ENCODE data around the gene SLC66A2. TPM values are rescaled to one million over a fixed set of nuclear protein-coding genes. Genes with fewer than 3 reads are reported as not detected.

The SLC66A2 gene
- total RNA-seq, 3 donors from 2014 or later = 33.7 to 38.7 (median 34.8) TPM

DNA sequence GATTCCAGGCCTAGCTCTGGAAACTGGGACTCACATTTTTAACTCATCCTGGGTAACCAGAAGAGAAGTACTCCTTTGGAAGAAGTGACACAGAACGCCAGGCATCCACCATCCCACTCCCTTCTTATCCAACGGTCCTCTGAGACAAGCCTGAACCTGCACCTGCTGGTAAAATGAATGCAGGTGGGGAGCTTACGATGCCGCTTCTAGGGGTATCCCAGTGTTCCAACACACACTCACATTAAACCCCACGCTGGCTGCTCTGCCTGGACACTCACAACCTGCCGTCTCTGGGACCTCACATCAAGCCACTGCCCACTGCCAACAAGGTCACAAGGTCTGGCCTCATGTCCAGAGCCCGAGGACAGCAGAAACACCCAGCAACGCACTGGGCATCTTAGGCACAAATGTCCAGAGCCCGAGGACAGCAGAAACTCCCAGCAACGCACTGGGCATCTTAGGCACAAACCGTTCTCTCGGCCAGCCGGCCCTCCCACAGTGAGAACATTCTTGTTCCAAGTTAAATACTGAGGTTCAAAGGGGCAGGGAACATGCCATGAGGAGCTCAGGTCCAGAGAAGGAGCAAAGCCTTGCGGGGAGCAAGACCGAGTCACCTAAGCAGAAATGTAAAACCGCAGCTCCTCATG, 9.9 kb downstream of the SLC66A2 start:
- ATAC-seq = no peak
- H3K36me3 Mint-ChIP-seq (ENCODE audit: insufficient read depth) = peaks cover 45% of the 10 kb centered on the region
- H3K4me3 Mint-ChIP-seq = no peak overlapping the region
- peaks cover 27% of the 10 kb centered on the region for H3K4me1 Mint-ChIP-seq (ENCODE audit: low read depth)
- peaks cover 3% of the 10 kb centered on the region for H3K9me3 Mint-ChIP-seq
- no peaks in the 10 kb centered on the region for H3K27me3 Mint-ChIP-seq (ENCODE audit: low read depth)
- DNase-seq = no peak

DNA sequence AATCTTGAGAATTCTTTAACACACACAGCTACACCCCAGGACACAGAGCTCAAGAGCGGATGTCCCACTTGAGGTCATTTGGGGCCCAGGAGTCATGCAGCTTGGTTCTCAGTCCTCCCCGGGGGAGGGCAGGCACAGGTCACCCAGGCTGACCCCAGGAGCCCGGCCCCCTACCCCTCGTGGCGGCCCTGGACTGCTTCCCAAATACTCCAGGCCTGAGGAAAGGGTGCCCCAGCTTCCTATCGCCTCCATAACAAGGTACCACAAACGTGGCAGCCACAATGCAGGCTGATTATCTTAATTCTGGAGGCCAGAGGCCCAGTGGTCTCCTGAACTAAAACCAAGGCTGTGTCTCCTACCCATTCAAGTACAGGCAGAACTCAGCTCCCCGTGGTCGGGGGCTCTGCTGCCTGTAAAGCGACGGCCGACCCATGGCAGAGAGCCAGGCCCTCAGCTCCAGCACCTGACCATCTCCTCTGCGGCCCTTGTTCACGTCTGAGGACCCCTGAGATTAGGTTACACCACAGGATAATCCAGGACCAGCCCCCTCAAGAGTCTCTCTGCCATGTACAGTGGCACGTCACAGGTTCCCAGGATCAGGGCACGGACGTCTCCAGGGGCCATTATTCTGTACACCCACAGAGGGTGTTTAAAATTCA, 10.5 kb downstream of the SLC66A2 start:
- H3K9me3 Mint-ChIP-seq = peaks cover 4% of the 10 kb centered on the region
- no peak overlapping the region for H3K4me3 Mint-ChIP-seq
- peaks cover 50% of the 10 kb centered on the region for H3K36me3 Mint-ChIP-seq (ENCODE audit: insufficient read depth)
- no peak for DNase-seq
- peaks cover 23% of the 10 kb centered on the region for H3K4me1 Mint-ChIP-seq (ENCODE audit: low read depth)
- ATAC-seq = no peak
- no peaks in the 10 kb centered on the region for H3K27me3 Mint-ChIP-seq (ENCODE audit: low read depth)

DNA sequence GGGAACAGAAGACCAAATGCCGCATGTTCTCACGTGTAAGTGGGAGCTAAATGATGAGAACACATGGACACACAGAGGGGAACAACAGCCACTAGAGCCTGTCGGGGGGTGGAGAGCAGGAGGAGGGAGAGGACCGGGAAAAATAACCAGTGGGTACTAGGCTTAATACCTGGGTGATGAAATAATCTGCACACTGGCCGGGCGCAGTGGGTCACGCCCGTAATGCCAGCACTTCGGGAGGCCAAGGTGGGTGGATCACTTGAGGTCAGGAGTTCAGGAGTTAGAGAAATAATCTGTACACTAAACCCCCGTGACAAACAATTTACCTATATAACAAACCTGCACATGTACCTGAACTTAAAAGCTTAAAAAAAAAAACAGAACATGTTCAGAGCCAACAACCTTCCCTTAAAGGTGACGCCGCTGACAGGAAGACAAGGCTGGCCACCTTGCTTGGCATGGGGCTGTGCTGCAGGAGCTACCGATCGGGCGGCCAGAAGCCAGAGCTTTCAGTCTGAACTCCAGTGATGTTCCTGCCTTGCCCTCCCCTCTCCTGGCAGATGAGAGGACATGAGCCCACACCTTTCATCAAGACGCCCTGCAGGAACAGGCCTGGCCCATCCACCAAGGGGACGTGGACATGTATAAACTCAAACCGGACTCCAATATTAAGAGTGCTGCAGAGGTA, 11.2 kb downstream of the SLC66A2 start:
- no peak for ATAC-seq
- H3K4me3 Mint-ChIP-seq = no peak overlapping the region
- peaks cover 18% of the 10 kb centered on the region for H3K4me1 Mint-ChIP-seq (ENCODE audit: low read depth)
- peaks cover 56% of the 10 kb centered on the region for H3K36me3 Mint-ChIP-seq (ENCODE audit: insufficient read depth)
- no peak for DNase-seq
- no peaks in the 10 kb centered on the region for H3K27me3 Mint-ChIP-seq (ENCODE audit: low read depth)
- H3K9me3 Mint-ChIP-seq = peaks cover 10% of the 10 kb centered on the region

DNA sequence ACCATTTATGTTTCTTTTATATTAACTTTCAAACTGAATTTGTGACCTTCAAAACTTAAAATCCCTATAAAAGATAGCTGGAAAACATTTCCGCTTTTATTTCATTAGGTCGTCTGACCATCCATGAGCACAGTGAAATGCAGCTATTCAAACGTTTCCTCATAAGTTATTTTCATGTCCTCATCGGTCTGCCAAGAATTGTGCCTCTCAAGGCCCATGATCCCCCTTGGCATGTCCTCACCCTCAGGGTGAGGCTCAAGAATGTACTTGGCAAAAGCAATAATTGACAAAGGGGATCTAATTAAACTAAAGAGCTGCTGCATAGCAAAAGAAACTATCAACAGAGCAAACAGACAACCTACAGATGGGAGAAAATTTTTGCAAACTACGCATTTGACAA, 12.4 kb downstream of the SLC66A2 start:
- no peaks in the 10 kb centered on the region for H3K27me3 Mint-ChIP-seq (ENCODE audit: low read depth)
- DNase-seq (no peak), ATAC-seq (no peak)
- H3K36me3 Mint-ChIP-seq (ENCODE audit: insufficient read depth) = peaks cover 63% of the 10 kb centered on the region
- H3K9me3 Mint-ChIP-seq = peaks cover 13% of the 10 kb centered on the region
- H3K4me1 Mint-ChIP-seq (ENCODE audit: low read depth) = peaks cover 6% of the 10 kb centered on the region
- no peak overlapping the region for H3K4me3 Mint-ChIP-seq

DNA sequence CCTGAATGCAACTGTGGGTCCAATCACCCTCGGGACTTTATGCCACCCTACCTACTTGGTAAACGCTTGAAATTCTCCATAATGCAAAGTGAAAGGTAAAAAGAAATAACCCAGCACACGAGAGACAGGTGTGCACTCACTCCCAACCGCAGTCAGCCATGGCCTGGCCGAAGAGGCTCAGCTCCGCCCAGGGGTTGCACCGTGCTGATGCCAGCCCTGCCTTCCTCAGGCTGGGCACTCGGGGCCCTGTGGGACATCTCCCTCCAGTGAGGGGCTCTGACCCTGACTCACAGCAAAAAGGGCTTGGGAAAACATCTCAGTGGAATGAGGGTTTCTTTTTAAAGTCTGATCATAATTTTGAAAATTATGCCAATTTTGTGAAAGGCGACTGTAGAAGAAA, 13.3 kb downstream of the SLC66A2 start:
- no peak overlapping the region for H3K4me3 Mint-ChIP-seq
- peaks cover 4% of the 10 kb centered on the region for H3K4me1 Mint-ChIP-seq (ENCODE audit: low read depth)
- ATAC-seq = no peak
- peaks cover 72% of the 10 kb centered on the region for H3K36me3 Mint-ChIP-seq (ENCODE audit: insufficient read depth)
- no peak for DNase-seq
- peaks cover 21% of the 10 kb centered on the region for H3K9me3 Mint-ChIP-seq
- H3K27me3 Mint-ChIP-seq (ENCODE audit: low read depth) = no peaks in the 10 kb centered on the region

DNA sequence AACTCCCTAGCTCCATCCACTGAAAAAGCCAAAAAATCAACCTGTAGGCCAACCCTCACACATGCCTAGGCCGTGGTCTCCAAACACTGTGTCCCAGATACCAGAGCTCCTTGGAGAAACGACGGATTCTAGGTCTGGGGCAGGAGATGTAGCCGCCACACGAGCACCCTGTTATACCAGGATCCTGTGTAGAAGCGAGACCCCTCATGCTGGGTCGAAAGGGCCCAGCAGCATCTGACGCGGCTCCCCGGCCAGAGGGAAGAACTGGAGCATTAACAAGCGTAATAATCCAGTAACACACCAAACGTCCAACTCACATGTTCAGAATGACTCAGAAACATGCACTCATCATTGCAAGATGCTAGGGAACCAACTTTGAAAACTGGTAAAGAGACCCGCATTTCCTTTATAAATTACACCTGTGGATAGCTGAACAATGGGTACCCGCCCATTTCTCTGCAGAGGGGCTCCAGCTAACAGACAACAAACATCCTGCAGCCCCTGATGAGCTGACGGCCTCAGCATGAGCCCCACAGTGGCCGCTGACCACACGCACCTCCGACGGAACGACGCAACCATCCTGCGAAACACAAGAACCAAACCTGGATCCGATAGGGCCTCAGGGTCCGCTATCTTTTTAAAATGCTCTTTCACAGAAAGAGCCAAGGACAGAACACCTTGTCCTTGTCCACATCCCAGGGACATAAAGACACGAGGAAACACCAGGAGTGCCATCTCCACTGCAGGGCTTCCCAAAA, 14.2 kb downstream of the SLC66A2 start:
- H3K4me1 Mint-ChIP-seq (ENCODE audit: low read depth) = no peaks in the 10 kb centered on the region
- no peak overlapping the region for H3K4me3 Mint-ChIP-seq
- H3K27me3 Mint-ChIP-seq (ENCODE audit: low read depth) = no peaks in the 10 kb centered on the region
- ATAC-seq (no peak), DNase-seq (no peak)
- H3K36me3 Mint-ChIP-seq (ENCODE audit: insufficient read depth) = peaks cover 71% of the 10 kb centered on the region
- peaks cover 30% of the 10 kb centered on the region for H3K9me3 Mint-ChIP-seq

DNA sequence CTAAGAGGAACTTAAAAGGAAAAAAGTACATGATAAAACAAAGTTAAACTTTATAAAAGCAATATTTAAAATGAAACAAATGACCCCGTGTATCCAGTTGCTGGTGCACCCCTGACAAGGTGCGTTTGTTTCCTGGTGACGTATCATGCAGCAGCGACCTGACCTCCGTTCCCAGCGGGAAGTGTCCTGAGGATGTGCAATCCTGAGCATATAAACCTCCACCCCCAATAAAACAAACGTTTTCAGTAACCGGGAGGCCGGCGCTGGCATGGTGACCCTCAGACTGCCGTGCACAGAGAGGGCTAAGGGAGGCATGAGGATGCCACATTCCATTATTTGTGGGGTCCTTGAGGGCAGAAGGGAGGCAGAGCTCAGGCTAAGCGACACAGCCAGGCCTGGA, 14.8 kb downstream of the SLC66A2 start:
- ATAC-seq = no peak
- Mint-ChIP-seq H3K9me3 (peaks cover 34% of the 10 kb centered on the region), H3K4me1 (ENCODE audit: low read depth) (no peaks in the 10 kb centered on the region), H3K36me3 (ENCODE audit: insufficient read depth) (peaks cover 69% of the 10 kb centered on the region), H3K4me3 (no peak overlapping the region), H3K27me3 (ENCODE audit: low read depth) (no peaks in the 10 kb centered on the region)
- DNase-seq = no peak

DNA sequence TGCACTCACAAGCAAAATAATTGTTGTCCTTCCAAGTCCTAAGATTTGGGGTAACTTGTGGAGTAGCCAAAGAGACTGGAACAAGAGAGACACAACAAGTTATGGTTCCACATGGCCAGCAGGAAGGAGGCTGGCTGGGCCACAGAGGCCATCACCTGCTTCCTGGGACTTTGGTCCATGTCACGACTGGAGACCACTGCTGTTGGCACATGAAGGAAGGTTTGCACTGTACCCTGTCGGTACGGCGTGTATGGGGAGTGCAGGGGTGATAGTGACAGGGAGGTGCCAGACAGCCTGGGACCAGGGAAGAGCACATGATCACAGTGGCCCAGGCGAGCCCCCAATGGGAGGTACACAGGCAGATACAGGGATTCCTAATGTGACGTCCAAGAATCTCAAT, 15.5 kb downstream of the SLC66A2 start:
- Mint-ChIP-seq H3K4me3 (no peak overlapping the region), H3K36me3 (ENCODE audit: insufficient read depth) (peaks cover 75% of the 10 kb centered on the region), H3K4me1 (ENCODE audit: low read depth) (peaks cover 2% of the 10 kb centered on the region), H3K27me3 (ENCODE audit: low read depth) (no peaks in the 10 kb centered on the region), H3K9me3 (peaks cover 40% of the 10 kb centered on the region)
- no peak for ATAC-seq
- no peak for DNase-seq

DNA sequence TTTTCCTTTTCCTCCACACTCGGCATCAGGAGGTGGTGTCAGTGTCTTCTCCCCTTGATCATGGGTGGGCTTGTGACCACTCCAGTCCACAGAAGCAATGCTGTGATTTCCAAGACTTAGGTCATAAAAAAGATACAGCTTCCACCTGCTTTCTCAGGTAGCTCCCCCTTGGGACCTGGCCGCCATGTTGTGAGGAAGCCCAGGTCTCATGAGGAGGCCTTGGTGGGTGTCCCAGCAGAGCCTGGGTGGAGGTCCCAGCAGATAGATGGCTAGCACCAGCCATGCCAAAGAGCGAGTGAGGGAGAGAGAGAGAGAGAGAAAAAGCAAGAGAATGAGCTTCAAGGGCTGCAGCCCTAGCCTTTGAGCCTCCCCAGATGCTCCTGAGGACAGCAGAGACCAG, 16.0 kb downstream of the SLC66A2 start:
- Mint-ChIP-seq H3K27me3 (ENCODE audit: low read depth) (no peaks in the 10 kb centered on the region), H3K4me1 (ENCODE audit: low read depth) (peaks cover 2% of the 10 kb centered on the region), H3K36me3 (ENCODE audit: insufficient read depth) (peaks cover 73% of the 10 kb centered on the region), H3K9me3 (peaks cover 40% of the 10 kb centered on the region), H3K4me3 (no peak overlapping the region)
- ATAC-seq (no peak), DNase-seq (no peak)

DNA sequence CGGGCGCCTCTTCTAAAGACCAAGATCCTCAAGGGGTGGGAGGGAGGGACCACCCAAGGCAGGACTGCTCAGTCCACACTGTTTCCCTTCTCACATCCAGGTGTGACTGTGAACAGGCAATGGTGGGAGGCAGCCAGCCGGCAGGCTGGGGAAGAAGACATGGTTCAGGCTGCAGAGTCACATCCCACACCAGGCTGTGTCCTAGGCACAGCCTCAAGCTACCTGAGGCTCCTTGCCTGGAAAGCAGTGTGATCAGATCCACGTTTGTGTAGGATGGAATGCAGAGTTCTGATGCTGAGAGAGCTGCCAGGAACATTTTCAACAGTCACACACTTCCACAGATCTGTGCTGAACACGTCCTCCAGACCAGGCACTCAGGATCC, 16.4 kb downstream of the SLC66A2 start:
- no peak for ATAC-seq
- Mint-ChIP-seq H3K27me3 (ENCODE audit: low read depth) (no peaks in the 10 kb centered on the region), H3K36me3 (ENCODE audit: insufficient read depth) (peaks cover 76% of the 10 kb centered on the region), H3K9me3 (peaks cover 43% of the 10 kb centered on the region), H3K4me3 (no peak overlapping the region), H3K4me1 (ENCODE audit: low read depth) (peaks cover 2% of the 10 kb centered on the region)
- DNase-seq = no peak

DNA sequence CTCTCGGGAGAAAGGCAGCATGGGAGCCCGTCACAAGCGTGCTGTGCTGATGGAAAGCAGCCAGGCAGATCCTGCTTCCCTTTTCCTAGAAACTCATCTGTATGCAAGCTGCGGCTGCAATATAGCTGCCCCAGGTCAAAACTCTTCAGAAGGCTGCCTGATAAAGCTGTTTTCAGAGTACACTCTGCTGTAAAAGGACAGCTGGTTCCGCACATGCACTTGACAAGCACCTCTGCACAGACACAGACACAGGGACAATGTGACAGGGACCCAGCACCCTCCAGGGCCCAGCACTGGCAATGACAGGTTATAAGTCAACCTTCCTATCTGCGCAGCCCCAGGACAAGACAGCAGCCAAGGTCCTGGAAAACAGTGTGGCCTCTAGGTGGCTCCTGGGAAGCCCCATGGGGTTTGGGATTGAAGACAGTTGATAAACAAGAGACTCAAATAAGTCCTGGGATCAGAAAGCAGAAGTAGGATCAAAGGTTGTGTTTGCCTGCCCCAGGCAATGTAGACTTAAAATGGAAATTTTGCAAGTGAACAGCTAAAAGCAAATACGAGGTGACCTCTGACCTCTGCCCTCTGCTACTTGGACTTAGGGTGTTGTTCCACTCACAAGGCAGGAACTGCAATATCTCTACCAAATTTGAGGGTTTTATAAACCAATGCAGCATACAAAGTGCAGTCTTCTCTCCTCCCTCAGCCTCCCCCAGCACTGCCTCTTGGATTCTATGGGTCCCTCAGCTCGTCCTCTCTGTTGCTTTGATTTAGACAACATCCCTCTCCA, 16.9 kb downstream of the SLC66A2 start:
- Mint-ChIP-seq H3K4me1 (ENCODE audit: low read depth) (peaks cover 2% of the 10 kb centered on the region), H3K4me3 (no peak overlapping the region), H3K27me3 (ENCODE audit: low read depth) (no peaks in the 10 kb centered on the region), H3K36me3 (ENCODE audit: insufficient read depth) (peaks cover 76% of the 10 kb centered on the region), H3K9me3 (peaks cover 49% of the 10 kb centered on the region)
- DNase-seq (no peak), ATAC-seq (no peak)

DNA sequence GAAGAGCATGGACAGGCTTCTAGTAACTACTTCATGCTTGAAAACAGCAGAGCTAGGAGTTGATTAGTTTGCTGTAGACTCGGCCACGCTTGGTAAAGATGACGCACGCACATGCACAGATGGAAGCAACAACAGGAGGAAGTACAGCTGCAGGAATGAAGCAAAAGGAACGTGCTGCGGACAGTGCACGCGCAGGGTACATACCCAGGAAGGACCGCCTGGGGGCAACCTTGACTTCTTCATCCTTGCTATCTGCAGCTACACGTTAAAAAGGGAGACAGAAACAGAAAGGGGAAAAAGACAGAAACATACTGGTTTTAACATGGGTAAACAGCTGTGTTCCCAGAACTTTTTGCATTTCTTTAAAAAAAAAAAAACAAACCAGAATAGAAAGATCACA, 17.7 kb downstream of the SLC66A2 start:
- peaks cover 76% of the 10 kb centered on the region for H3K36me3 Mint-ChIP-seq (ENCODE audit: insufficient read depth)
- H3K9me3 Mint-ChIP-seq = peaks cover 54% of the 10 kb centered on the region
- H3K4me1 Mint-ChIP-seq (ENCODE audit: low read depth) = peaks cover 2% of the 10 kb centered on the region
- ATAC-seq = no peak
- H3K27me3 Mint-ChIP-seq (ENCODE audit: low read depth) = no peaks in the 10 kb centered on the region
- H3K4me3 Mint-ChIP-seq = no peak overlapping the region
- DNase-seq = no peak

DNA sequence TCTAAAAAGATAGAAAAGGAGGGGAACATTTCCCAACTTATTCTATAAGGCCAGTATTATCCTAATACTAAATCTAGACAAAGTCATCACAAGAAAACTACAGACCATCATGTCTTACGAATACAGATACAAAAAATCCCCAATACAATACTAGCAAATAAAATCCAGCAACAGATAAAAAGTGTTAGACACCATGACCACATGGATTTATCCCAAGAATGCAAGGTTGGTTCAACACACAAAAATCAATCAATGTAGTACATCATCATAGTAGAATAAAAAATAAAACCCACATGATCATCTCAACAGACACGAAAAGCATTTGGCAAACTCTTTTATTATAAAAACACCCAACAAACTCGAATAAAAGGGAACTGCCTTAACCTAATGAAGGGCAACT, 18.5 kb downstream of the SLC66A2 start:
- H3K27me3 Mint-ChIP-seq (ENCODE audit: low read depth) = no peaks in the 10 kb centered on the region
- peaks cover 78% of the 10 kb centered on the region for H3K36me3 Mint-ChIP-seq (ENCODE audit: insufficient read depth)
- ATAC-seq = no peak
- H3K9me3 Mint-ChIP-seq = peaks cover 57% of the 10 kb centered on the region
- no peak for DNase-seq
- H3K4me3 Mint-ChIP-seq = no peak overlapping the region
- H3K4me1 Mint-ChIP-seq (ENCODE audit: low read depth) = peaks cover 2% of the 10 kb centered on the region

DNA sequence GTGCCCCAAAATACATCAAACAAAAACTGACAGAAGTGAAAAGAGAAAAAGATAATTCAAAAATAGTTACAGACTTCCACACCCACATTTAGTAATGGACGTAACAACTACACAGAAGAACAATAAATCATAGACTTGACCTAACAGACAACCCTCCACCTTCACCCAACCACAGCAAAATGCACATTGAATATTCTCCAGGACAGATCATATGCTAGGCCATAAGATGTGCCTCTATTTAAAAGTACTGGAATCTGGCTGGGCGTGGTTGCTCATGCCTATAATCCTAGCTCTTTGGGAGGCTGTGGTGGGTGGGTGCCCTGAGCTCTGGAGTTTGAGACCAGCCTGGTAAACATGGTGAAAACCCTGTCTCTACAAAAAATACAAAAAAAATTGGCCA, 20.0 kb downstream of the SLC66A2 start:
- Mint-ChIP-seq H3K36me3 (ENCODE audit: insufficient read depth) (peaks cover 64% of the 10 kb centered on the region), H3K4me3 (no peak overlapping the region), H3K27me3 (ENCODE audit: low read depth) (no peaks in the 10 kb centered on the region), H3K9me3 (peaks cover 54% of the 10 kb centered on the region), H3K4me1 (ENCODE audit: low read depth) (peaks cover 2% of the 10 kb centered on the region)
- no peak for ATAC-seq
- no peak for DNase-seq
